SK-N-MC (cell line): ENCODE data around the gene TAF6L.

ENCODE experiments used
- EZH2 ChIP-seq: fragments of 200-600 bp; sonication (generic); IDR thresholded peaks from one replicate; pipeline ENCODE4 v1.6.1; 2017; ENCODE audit warnings: antibody characterized with exemption
- POLR2AphosphoS5 ChIP-seq: IDR thresholded peaks from 2 replicates; pipeline ENCODE4 v1.6.1; 2012; ENCODE audit warnings: mild to moderate bottlenecking, low read depth, low read length, borderline replicate concordance

- TF ChIP-seq POLR2AphosphoS5 (no peak), EZH2 (no peak)
These were observed 39.6 kb downstream of the TAF6L start for GRCh38 chr11:62810748-62811147.
